Measurements from ENCODE around the gene PLCH1.

Gene PLCH1

DNA sequence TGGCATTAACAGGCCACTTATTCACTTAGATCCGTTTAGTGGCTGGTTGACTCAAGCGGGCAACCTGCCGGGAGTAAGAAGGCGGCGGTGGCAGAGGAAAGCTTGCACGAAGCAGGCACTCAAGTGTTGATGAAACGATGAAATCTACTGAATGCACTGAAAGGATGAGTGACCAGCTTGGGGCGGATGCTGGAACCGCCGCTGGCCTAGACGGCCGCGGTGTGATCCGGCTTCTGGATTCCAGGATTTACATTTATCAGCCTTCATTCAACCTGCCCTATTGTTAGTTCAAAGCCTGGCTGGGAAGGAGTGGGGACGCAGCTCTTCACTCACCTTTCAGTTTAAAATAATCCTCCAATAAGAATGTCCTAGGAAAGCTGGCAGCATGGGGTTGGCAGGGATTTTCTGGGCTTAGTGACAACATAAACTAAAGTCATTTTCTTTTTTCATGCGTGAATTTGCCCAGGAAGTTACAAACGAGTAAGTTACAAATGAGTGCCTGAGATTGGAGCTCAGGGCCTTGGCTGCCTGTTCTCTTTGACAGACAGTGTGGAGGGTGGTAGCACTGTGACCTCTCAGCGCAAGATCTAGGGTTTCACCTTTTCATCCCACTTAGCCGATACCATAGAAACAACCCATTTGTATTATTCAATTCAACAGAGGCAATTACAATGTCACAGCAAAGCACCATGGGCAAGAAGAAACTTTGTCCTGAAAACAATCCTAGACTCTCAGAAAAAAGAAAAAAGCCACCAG is 1.1 kb upstream of the PLCH1 start:
- DNase-seq (ENCODE audit: low spot score): no peak

DNA sequence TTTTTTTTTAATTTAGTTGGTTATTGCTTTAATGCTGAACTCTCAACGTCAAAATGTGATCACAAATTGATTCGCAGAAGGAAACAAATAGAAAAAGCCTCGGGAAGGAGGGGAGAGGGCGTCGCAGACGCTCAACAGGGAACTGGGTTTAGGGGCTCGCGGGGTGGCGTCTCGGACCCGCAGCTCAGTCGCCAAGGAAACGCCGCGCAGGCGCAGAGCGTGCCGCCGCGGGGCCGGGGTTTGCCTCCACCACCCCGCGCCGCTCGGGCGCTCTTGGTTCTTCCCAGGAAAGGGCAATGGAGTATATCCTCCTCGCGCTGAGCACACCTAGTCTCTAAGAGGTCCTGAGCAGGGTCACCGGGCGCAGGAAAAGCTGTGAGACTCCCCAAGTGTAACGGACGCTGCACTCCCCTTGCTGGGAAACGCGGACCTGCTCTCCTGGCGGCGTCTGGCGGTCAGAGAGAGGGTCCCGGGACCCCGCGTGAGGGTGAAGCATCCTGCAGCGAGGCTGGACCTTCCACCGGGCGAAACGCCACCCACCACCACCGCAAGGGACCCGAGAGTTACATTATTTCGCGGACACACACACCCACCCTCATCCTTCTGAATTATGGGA is 753 bp downstream of the PLCH1 start:
- peak; percentile 91 for DNase-seq (ENCODE audit: low spot score)

DNA sequence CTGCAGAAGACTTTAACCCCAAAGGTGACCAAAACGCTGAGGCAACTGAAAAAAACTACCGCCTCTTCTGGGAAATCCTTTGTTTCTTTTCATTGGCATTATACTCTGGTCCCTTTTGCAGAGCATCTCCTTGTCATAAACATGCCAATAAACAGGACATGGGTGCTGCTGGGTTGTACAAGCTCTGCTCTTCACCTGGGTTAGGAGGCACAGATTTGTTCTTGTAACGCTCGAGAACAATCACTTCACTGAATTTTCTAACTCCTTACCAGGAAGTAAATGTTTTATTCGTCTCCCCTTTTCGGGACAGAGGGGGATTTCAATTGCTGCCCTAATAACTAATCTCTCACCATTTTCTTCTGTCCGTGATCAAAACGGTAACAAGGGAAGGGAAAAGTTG is 1.3 kb downstream of the PLCH1 start:
- DNase-seq (ENCODE audit: low spot score): no peak

DNA sequence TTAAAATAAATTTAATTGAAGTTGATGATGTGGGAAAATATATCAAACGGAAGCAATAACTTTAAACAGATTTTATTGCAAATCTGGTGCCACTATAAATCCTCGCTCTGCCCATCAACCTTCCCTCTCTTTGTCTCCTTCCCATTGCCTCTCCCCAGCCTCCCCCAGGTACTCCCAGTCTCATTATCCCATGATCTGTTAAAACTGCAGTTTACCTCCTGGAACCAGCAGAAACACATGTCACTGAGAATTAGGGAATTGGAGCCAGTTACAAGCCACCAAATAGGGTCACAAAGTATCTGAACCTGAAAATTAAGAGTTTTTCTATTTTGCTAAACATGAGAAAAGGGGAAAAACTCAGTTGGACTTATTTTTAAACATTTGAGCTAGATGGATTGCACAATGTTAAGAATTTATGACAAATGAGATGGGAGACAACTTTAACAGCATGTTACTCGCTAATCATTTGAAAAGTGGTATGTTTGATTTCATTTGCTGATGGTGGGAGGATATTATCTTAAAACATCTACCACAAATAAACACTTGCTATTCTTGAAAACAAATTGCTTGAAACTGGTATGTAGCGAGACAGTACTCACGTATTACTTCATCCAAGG is 2.4 kb downstream of the PLCH1 start:
- no peak for DNase-seq (ENCODE audit: low spot score)

DNA sequence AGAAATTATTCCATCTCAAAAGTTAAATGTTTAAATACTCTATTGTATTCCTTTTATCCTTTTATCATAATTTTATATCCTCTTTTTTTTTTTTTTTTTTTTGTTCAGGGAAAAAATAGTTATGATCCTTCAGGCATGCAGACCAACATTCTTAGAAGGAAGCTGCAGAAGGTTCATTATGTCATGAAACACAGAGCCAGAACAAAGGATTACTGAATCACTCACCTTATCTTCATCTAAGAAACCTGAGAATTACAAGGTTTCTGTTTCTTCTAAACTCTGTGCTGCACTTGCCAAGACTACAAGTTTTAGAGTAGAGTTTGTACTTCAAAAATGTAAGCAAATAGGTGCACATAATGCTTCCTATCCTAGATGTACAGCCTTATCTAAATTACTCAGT is 3.3 kb downstream of the PLCH1 start:
- no peak for DNase-seq (ENCODE audit: low spot score)

DNA sequence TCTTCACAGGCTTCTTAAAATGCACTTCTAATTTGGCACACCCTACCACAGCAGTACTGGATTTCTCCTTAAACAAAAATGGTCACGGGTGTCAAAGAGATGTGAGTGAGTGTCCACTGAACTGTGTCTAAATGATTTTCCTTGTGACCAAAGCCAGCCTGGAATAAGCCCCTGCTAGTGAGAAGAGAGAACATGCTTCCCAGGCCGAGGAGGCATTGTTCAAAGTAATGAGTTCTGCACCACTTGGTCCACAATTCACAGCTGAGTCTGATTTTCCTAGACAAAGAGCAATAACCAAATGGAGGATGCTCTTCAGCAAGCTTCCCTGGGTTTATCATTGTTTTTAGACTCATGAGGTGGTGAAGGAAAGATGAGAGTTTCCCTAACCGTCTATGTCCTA is 3.8 kb downstream of the PLCH1 start:
- DNase-seq (ENCODE audit: low spot score): no peak

DNA sequence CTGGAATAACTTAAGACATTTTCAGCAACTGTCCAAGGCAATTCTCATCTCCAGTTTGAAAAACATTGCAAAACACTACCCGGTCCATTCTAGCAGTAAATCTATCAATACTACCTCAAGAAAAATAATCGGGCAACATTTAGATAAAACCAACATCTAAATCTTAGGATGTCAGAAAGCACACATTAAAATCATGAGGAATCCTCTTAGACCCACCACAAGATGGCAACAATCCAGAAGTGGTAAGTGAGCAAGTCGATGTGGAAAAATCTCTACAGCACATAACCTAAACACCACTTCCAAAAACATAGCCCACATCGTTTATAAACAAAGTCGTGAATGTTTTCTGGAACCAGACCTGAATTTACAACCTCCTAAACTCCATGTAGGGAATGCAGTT is 5.7 kb downstream of the PLCH1 start:
- DNase-seq (ENCODE audit: low spot score): no peak

DNA sequence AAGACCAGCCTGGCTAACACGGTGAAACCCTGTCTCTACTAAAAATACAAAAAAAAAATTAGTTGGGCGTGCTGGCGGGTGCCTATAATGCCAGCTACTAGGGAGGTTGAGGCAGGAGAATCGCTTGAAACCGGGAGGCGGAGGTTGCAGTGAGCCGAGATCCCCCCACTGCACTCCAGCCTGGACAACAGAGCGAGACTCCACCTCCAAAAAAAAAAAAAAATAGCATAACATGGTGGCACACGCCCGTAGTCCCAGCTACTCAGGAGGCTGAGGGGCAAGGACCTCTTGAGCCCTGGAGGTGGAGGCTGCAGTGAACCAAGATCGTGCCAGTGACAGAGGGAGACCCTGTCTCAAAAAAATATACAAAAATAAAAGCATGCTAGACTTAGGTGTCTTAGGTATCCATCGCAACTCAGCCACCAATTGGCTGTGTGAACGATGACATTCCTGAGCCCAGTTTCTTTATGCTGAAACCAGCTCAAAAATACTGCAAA is 6.2 kb downstream of the PLCH1 start:
- DNase-seq (ENCODE audit: low spot score): no peak

DNA sequence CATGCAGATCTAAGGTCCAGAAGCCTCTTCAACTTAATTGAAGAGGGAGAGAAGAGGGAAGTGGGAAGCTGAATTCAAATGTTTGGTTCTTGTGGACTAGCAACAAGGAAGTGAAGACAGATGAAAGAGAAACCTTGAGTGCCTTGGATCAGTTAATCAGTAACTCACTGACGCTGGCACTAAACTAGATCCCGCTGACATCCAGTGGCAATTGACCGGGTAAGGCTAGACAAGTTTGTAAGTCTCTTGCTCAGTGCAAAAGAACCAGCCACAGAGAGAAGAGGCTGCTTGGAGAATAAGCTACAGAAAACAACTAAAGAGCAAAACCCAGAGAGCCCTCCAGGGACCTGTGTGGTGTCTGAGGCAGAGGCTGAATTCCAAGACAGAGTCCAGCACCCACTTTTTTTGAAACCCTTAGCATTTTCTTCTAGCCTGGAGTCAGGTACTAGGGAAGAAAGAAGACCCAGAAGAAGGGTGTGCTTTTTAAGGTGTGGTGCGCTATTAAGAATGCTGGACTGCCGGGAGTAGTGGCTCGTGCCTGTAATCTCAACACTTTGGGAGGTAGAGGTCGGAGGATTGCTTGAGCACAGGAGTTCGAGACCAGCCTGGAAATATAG is 6.9 kb downstream of the PLCH1 start:
- no peak for DNase-seq (ENCODE audit: low spot score)

DNA sequence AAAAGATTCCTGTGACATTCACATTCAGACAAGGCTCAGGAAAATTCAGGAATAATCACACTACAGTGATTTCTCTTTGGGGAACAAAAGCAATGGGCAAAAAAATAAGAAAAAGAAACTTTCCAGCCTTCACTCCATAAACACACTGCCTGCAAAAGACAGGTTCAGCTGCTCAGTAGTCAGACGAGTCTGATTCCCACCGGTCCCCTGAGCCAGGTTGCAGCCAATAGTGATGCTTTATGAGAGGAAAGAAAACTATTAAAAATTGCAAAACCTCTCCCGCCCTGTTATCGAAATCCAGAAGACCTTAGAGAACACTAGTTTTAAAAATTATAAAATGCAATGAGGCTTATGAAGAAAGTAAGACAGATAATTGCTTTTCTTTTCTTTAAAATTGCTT is 8.5 kb downstream of the PLCH1 start:
- DNase-seq (ENCODE audit: low spot score): no peak

DNA sequence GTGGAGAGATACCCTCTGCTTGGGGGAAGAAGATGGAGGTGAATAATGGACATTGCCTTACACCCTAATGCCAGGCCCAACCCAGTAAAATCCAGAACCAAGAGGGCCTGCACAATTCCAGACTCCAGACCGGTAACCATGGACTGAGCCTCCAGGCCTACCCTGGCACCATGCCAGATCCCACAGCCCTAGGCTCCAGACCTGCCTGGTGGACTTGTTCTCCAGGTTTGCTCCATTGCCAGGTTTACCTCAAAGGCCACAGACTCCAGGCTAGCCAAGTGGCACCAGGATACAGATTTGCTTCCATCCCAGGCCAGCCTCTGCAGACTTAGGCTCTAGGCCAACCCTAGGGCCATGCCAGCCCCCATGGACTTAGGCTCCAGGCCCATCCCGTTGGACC is 14.0 kb downstream of the PLCH1 start:
- no peak for DNase-seq (ENCODE audit: low spot score)

DNA sequence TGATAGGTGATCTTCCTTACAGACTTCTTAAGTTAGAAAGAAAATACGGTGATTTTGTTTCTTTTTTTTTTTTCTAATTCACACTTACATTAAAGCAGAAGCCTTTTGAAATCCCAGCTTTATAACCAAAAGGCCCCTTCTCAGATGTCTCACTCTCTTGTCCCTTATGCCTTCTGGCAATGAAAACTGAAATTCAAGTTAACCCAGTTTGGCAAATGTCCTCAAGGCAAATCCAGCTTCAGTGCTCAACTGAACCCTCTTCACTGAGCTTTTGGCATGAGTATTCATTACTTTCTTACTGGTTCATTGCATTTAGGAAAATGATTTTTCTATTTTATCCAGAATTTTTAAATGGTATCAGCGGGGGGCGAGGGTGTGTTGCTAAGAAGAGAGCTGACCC is 17.0 kb downstream of the PLCH1 start:
- DNase-seq (ENCODE audit: low spot score): no peak

DNA sequence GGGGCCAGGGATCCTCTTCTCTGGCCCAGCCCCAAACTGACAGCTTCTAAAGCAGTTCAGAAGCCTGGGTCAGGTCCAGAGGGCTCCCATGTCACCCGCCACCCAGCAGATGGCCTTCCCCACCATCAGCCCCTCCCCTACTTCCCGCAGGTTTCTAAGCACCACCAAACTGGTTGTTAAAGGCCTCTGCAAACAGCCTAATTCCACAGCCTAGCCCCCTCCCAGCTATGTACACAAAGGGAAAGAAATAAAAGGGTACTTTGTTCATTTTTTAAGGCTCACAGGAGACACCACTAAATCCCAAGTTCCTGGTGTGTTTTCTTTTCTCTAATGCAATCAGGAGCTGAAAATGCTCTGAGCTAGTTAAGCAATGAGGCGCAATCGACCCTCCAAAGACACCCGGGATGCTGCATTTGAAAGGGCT is 30.6 kb downstream of the PLCH1 start:
- DNase-seq (ENCODE audit: low spot score): no peak

DNA sequence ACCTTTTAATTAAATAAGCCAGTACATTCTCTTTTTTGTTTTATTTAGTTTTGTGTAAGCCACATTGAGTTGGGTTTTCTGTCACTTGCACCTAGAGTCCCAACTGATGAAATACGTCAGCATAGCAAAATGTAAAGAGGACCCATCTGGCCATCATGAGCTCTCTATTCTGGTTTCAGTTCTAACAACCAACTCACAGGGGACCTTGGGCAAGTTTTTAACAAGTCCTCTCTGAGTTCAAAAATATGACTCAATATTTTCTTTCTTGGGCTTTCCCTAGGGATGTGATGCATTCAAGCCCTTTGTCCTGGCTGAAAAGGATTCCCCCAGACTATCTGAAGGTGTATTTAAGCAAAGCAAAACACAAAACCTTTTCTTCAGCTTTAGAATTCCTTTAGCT is 32.9 kb downstream of the PLCH1 start:
- no peak for DNase-seq (ENCODE audit: low spot score)

DNA sequence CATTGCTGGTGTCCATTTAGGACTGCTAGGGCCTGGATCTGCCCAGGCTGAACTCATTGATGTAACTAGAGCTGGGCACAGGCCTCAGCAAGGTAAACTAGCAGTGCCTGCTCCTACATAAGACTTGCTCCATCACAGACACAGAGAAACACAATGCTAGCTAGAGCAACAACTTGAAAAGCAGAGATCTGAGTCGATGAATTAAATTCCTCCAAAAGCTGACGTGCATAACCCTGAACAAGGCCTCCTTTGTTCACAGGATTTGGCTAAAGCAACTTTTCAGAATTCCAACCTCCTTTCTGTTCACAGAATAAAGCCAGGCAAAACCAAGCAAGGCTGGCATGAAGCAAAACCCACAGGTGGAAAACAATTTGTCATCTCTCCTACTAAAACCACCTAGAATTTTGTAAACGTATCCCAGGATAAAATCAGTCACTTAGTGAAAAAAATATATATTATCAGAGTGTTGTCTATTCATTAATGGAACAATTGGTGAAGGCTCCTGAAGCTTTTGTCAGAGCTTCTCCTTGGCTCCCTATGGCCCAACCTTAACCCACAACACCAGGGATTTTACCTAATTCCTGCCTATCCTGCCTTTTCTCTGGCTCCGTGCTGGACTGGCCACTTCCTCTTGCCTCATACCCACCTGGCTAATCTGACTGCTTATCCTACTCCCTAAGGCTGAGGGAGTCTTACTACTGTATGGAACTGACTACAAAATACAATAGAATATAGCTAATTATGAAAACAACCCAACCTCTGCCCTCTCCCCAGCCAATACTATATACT is 39.9 kb downstream of the PLCH1 start:
- DNase-seq (ENCODE audit: low spot score): no peak

DNA sequence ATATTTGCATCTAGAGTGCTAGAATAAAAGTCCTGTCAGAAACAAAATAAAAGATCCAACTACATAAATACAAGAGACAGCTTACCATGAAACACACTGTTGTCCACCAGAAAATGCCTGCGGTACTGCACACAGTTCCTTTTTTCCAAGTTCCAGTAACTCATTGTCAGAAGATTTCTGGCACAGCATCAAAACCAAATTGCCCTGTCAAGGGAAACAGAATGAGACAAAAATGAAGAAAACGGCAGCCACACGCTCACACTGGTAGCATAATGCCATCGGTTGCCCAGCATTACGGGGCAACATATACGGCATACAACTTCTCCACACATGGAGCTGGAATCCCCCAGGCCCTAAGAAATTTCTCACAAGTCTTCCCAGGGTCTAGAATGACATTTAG is 40.8 kb downstream of the PLCH1 start:
- DNase-seq (ENCODE audit: low spot score): no peak

DNA sequence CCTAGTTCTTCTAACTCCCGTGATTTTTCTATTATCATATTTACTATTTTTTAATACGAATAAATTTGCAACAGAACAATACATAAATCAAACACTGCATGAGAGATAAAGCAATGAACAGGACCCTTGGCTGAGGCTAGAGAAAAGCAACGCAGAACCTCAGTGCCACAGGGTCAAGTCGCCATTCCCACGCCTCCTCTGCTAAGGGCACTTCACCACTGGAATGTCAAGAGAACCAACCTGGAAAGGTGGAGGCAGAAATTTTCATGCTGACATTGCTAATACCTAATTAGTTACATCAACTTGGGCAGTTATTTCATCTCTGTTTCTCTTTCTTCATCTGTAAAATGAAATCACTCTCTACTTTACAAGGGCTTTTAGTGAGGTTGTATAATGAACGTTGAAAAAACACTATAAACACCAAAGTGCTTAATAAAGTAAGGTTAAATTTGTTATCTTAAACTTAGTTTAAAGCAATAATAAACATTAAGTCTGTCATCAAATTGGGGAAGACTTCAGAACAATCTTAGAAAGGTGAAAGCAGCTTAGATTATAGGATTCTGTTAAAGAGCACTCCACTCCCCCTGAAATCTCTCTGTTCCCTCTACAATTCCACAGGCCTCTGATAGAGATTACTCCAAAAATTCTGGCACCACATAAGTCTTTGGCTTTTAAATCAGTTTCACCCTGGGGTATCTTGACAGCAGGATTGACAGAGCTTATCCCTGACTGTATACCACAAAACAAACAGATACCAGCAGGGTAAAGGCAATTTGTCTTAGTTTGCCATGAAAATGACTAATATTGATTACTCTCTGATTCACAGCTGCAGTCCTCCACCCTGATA is 41.9 kb downstream of the PLCH1 start:
- no peak for DNase-seq (ENCODE audit: low spot score)

DNA sequence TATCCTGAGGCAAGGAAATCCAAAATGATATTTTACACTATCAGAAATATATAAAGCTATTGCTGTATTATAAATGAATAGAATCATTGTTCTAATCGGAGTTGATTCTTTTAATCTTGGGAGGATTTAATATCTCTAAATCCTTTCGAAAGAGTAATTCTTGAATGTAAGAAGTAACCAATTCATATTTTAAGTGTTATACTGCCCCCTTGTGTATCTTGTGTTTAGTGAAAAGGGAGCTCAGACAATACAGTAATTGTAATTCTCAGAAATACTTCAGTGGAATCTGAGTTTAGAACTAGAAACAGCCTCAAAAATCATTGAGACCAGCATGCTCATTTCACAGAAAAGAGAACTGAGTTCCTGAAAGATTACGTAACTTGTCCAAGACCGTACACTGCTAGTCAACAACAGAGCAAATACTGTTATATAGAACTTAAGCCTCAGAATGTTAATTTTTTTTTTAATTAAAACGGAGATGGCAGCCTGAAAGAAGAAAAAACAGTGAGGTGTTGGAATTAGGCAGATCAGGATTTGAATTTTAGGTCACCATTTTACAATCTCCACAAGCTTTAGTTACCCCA is 42.9 kb downstream of the PLCH1 start:
- peak; percentile 42 for DNase-seq (ENCODE audit: low spot score)

DNA sequence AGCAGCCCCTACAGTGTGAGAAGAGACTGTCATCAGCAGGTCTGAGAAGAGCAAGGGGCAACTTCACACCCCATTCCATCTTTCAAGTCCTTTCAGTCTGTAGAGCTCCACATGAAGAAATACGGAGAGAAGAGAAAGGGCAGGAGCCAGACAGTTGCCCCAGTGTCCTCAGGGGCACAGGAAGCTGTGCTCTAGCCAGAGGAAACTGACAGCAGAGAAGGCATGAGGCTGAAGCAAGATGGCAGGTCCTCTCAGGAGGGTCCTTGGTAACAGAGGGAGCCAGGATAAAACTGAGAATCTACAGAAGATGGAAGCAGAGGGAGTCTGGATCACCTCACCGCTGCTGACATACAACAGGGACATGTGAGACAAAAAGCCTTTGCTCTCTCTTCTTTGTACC is 47.3 kb downstream of the PLCH1 start:
- DNase-seq (ENCODE audit: low spot score): no peak

DNA sequence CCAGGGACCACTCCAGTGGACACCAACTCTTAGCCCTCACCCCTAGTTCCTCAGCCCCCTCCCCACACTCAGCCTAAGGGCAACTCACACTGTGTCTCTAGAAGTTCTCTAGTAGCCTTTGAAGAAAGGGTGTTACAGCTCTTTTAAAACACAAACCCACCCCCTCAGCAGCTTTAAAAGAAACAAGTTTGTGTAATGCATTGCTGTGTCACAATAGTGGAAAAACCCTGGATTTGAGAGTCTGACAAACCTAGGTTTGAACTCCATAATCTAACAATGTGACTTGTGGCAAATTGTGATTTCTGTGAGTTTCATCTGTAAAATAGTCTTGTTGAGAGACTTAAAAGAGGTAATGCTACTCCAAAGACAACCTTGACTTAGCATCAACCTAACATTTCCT is 54.0 kb downstream of the PLCH1 start:
- no peak for DNase-seq (ENCODE audit: low spot score)

DNA sequence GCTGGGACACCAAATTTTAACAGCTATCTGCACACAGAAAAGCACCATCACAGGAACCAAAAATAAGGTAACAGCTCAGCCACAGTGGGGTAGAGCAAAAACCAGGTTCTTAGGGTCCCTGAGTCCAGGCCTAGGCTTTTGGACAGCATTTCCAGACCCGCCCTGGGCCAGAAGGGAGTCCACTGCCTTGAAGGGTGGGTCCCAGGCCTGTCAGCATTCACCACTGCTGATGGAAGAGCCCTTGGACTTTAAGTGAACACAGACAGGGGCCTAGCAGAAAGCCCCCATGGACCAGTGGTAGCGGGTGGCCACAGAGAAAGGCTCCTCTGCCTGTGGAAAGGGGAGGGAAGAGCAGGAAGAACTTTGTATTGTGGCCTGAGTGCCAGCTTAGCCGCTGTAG is 56.4 kb downstream of the PLCH1 start:
- DNase-seq (ENCODE audit: low spot score): no peak
